Hippocampal formation (tissue), 2 donors: ENCODE results near the gene PCYT1B.

Experiments used
- DNase-seq, 2 donors: peaks; one replicate each; lab custom pipeline; 2025; lab: John Stamatoyannopoulos, UW

Gene PCYT1B

DNA sequence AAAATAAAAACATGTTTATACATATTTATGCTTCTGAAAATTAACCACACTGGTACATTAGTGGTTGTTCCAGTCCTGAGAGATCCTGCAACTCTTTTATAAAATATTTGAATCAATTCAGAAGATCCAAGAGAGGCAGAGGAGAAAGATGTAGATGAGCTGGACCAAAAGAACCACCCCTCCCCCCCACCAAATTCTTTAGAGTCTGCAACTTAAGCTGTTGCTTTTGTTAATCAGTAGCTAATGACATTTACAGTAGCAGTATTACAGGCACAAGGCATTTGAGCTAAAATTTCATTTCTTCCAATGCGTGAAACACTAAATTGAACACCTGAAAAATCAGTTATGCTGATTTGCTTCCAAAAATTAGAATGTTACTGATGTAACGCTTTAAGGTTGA lies 120.5 kb downstream of the PCYT1B start:
- no peak for DNase-seq

- no peak for DNase-seq
These were observed 121.7 kb downstream of the PCYT1B start for GRCh38 chrX:24525455-24525854.

DNA sequence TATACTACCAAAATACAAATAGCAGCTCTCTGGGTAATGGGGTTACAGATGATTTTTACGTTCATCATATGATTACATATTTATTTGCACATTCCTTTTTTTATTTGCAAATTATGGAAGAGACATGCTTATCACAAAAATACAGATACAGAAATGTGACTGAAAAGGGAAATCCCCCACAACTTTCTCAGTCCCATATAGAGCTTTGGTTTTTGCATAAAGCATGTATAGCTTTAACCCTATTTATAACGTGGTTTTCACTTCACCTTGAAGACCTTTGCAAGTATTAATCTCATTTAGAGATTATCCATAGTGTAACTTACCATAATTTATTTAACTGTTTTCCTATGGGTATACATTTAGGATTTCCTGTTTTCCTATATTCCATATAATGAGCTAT lies 126.7 kb downstream of the PCYT1B start:
- DNase-seq, result no peak

DNA sequence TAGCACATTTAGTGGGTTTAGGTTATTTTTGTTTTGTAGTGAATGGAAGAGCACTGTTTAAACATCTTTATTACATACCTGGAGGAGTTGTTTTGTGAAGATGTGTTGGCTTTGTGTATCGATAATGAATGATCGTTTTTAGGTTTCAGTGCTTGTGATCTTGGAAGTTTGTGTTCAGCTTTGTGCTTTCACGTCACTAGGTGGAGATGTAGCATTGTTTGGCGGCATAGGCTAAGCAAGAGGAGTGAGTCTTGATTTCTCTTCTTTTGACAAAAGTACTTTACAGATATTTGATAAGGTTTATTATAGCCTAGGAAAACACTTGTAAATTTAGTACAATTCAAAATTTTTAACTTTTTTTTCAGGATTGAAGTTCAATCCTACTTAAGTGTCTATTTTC lies 131.7 kb downstream of the PCYT1B start:
- peak in 1 of 2 donors; percentile 32 for DNase-seq

- no peak for DNase-seq
These were observed 133.7 kb downstream of the PCYT1B start for GRCh38 chrX:24513416-24513815.

- DNase-seq, result no peak
These were observed 138.8 kb downstream of the PCYT1B start for GRCh38 chrX:24508375-24508774.
